DLD1 (cell line): ENCODE measurements around the gene HOXA5.

Experiments
- in situ Hi-C: cut with HindIII; loops from 2 replicates; pipeline ENCODE4 v1.10.0; 2017; ENCODE audit warnings: low sequenced_read_pairs

HOXA5 gene

GRCh38 chr7:27123007-27123476, 20.4 kb downstream of the HOXA5 start:
- in situ Hi-C loops: no loop called here

GRCh38 chr7:27122077-27122910, 21.2 kb downstream of the HOXA5 start:
- in situ Hi-C loops: no loop called here

DNA sequence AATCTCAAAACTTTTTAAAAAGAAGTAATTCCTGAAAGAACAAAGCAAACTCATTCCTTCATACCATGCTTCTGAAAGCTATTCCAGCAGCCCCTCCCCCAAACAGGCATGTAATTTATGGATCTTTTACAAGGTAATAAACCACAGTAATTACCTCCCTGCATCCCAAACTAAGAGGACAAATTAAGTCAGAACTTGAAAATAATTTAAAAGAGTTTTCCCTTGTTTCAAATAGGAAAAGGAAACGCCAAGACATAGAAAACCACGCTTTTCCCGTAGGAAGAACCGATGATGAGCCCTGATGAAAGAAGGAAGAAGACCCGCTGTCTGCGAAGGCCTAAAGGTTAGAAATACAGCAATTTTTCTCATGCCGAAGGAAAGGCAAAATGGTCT, 21.8 kb downstream of the HOXA5 start:
- in situ Hi-C loops: no loop called here

GRCh38 chr7:27119412-27119911, 24.0 kb downstream of the HOXA5 start:
- in situ Hi-C loops: no loop called here

DNA sequence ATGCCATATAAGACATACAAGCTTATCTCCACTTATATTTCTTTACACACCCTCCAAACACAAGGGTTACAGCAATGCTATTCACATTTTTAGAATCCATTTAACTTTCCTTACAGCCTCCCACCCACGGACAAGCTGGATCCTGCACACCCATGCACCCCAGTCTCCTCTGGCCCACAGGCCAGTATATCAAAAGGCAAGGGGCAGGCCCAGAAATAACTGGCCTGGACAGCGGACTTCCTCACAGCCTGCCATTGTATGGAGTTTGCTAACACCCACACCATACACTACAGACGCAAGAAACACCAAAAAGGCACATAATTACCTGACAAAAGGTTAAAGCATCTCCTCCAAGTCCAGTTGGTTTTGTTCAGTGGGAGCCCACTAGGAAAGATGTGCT, 24.9 kb downstream of the HOXA5 start:
- in situ Hi-C loops: no loop called here

DNA sequence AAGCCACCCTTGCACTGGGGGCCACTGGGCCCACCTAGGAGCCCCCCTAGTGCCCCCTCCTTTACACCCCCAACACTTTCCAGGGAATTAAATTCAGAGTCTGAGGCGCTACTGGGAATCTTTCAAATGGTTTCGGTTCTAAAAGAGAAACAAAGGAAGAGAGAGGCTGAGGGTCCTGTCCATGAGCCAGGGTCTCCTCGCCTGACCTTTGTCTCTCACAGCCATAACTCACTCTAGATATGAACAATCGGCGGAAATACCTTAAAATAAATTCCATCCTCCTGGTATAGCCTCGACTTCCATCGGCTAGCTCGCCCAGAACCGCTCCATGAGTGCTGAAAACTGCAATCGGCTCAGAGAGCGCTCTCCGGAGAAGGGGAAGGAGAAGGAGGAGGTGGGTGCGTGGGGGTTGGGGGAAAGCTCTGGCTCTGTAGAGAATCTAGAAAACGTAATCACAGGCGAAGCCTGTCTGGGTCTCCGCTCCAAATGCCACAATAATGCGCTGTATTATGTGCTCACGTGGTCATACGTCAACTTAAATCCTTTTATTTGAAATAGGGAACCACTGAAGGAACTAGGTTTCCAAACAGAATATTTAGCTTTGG, 25.5 kb downstream of the HOXA5 start:
- in situ Hi-C loops: no loop called here

DNA sequence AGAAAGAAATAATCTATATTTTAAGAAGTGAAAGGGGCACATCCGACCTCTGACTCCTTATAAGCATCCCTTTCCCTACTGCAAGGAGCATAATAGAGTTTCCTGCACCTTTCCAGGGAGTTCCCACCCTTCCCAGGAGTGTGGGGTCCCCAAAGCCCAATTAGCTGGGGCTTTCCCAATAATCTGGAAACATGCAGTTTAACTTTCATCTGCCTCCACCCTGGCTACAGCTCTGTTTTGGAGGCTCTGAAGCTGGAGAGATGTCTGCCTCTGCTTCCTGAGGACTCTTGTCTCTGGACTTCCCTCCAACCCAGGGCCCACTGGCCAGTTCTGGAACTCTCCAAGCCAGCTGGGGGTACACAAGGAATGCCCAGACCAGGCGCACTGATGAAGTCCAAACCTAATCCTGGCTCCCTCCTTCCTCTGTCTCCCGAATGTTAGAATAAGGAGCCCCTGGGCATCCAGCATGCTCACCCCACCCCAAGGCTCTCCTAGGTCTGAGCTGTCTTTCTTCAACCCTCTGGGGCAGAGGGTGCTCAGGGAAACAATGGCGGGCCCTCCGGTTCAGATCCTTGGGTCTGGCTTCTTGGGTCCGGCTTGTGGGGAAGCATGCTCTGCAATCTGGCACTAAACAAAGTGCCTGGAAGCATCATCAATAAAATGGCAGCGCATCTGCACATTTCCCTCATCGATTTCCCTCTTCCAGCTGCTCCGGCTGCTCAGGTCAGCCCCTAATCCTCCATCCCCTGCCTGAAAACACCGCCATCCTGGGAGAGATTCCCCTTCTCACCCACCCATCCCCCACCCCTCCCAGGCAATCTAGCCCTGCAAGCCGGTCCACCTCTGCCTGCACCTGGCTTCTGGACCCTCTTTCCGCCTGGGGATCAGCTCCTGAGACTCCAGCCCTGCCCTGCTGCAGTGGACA, 26.3 kb downstream of the HOXA5 start:
- in situ Hi-C loops: no loop called here

- in situ Hi-C loops: no loop called here
Observed at GRCh38 chr7:27116031-27116961, 27.2 kb downstream of the HOXA5 start.

GRCh38 chr7:27115221-27116026, 28.1 kb downstream of the HOXA5 start:
- in situ Hi-C loops: no loop called here

- in situ Hi-C loops: no loop called here
Observed at GRCh38 chr7:27114881-27115220, 28.6 kb downstream of the HOXA5 start.

GRCh38 chr7:27113991-27114769, 29.3 kb downstream of the HOXA5 start:
- in situ Hi-C loops: no loop called here

DNA sequence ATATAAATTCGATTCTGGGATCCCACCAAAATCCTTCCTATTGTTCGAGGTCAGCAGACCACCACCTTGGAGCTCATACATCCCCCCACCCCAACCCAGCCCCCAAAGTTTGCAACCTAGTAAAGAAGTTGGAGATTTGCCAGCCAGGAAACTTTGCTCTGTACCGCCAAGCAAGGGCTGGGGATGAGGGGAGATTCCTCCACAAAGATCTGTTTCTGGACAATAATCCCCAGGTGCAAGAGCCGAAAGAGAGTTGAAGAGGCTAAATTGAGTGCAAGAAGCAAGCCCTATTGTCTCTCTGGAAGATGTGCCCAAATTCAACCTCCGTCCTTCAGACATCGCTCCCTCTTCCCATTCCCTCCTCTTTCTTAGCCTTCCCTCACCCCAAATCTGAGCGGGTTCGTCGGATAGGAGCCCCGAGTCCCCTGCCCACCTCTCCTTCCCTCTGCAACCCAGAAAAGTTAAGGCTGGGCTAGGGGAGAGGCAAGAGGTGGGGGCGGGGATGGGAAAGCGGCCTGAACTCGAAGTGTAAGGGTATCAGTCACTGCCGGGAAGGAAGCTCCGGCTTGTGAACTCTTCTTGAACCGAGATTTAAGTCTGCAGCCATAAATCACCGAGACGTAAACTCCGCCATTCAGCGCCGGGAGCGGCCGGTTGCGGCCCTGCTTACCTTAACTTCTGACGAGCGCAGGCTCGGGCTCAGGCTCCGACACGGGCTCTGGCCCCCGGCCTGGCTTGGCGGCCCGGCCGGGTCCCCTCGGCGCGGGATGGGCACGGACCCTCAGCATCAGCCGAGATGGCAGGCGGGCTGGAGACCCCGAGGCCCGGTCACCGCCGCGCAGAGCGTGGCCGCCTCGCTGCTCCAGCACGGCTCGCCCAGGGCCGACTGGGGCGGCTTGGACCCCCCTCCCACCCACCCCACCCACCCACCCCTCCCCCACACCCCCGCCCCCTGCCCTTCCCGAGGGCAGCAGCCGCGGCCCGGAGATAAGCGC, 30.2 kb downstream of the HOXA5 start:
- in situ Hi-C loops: no loop called here

DNA sequence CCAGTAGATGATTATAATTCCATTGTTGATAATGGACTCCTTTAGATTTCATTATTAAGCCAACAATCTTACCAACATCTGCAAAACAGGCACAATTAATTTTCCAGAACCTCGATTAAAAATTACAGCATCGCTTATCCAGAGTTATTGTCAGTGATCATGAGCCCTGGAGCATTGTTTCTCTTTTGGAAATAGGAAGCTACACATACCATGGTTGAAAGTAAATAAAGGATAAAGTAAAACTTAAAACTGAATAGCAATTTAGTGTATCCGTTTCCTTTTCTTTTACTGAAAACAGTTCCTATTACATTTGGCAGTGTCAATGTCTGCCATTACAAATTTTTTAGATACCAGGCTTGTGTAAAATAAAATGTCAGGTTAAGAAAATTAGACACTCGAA, 31.1 kb downstream of the HOXA5 start:
- in situ Hi-C loops: no loop called here

DNA sequence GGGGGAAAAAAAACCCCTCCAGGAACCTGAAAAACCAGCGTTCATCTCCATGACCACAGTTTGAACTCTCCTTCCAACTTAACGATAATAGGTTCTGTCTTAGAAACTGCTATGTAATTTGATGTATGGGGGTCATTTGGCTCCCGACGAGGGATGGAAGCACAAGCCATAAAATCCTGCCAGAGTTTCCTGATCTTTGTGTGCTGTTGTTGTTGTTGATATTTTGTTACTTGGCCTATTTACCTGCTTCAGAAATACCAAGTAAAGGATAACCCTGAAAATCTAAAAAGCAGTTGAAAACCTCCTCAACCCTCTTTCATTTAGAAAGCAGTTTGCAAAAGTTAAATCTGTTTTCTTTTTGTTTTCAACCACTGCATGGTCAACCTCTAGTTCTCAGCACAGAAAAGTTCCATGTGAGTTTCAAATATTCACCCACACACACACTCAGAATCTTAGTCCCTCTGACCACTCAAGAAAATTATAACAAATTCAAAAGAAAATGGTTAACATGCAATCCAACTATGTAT, 31.7 kb downstream of the HOXA5 start:
- in situ Hi-C loops: no loop called here

DNA sequence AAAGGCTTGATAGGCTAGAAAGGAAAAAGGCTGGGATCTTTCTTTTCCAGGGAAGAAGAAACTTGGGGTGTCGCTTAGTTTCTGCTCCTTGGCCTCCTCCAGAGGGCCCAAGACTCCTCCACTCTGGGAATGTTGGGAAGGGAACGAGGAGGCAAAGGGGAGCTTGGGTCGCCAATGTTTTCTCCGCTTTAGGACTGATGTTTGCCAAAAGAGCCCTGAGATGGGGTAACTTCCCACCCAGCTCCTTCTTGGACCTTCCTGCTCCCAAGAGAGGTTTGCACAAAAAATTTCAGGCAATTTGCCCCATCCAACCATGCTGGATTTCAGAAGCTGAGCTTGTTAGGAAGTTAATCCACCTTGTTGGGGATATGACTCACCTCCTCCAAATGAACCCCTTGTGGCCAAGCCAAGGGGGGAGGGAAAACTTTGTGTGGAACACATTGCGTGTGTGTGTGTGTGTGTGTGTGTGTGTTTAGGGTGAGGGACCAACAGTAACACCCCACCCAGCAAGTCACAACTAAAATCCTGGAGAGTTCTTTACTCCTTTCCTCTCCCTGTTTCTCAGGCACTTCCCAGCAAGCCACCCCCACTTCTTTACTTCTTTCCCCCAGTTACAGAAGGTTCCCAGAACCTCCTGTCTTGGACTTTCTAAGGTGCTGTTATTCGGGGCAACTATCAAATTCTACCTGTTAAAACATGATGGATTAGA, 32.3 kb downstream of the HOXA5 start:
- in situ Hi-C loops: no loop called here

DNA sequence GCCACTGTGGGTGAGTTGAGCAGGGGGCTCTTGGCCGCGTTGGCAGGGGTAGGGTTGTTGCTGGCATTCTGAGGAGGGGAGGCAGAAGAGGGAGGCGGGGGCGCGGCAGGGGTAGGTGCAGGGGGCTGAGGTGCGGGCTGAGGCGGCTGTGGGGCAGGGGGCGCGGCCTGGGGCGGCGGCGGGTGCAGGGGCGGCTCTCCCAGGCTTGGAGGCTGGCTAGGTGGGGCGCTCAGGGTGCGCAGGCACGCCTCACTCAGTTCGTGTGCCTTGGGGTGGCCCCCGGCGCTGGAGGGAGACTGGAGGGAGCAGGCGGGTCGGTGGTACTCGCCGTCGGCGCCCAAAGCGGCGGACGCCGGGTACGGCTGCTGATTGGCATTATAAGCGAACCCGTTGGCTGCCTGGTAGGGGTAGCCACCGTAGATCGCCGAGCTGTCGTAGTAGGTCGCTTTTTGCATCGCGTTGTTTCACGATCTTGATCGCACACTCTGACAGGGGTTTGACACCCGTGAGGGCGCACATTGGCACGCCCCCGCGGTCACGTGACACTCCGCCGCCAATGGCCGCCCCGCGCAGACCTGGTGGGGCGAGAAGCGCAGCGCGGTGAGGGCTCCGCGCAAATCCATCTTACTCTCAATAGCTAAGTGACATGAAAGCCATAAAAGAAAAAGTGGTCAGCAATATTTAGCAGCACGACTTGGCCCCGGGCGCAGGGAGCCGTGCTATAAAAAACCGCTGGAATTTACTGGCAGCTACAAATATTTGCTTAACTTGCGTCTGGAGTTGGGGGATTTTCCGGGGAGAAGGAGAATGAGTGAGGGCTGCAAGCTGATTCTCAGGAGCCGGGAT, 33.1 kb downstream of the HOXA5 start:
- in situ Hi-C loops: no loop called here
